ENCODE data around the gene GPBP1L1.
"Not testable (repeated sequence)": the region's sequence is repeated elsewhere in the genome, so short reads cannot be mapped to it uniquely, and the experiment has no call there.

GPBP1L1 gene

DNA sequence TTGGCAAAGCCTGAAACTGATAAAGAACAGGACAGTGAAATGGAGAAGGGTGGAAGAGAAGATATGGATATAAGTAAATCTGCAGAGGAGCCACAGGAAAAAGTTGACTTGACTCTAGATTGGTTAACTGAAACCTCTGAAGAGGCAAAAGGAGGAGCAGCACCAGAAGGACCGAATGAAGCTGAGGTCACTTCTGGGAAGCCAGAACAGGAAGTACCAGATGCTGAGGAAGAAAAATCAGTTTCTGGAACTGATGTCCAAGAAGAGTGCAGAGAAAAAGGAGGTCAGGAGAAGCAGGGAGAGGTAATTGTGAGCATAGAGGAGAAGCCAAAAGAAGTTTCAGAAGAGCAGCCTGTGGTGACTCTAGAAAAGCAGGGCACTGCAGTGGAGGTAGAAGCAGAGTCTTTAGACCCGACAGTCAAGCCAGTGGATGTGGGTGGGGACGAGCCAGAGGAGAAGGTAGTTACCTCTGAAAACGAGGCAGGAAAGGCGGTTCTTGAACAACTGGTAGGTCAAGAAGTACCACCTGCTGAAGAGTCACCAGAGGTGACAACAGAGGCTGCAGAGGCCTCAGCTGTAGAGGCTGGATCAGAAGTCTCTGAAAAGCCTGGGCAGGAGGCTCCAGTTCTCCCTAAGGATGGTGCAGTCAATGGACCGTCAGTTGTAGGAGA lies 78.8 kb downstream of the GPBP1L1 start:
- no peak overlapping the region for H3K4me3 ChIP-seq (ENCODE audit: insufficient read depth, low read depth, low read length, poor library complexity, severe bottlenecking)
- H3K4me1 ChIP-seq (ENCODE audit: control insufficient read depth, insufficient read depth, low read length, poor library complexity, severe bottlenecking): no peaks in the 10 kb centered on the region
- no peak overlapping the region for H3K27ac ChIP-seq (ENCODE audit: insufficient read depth, low read length, poor library complexity, severe bottlenecking)
- peaks cover 51% of the 10 kb centered on the region for H3K36me3 ChIP-seq (ENCODE audit: control insufficient read depth, insufficient read depth, low read length)
- no peaks in the 10 kb centered on the region for H3K9me3 ChIP-seq (ENCODE audit: control insufficient read depth, low read length)
- no peaks in the 10 kb centered on the region for H3K27me3 ChIP-seq (replicated peaks; ENCODE audit: control insufficient read depth, insufficient read depth, low read length, poor library complexity, severe bottlenecking)
- no peak for DNase-seq

GRCh38 chr1:45604239-45604638 lies 82.1 kb downstream of the GPBP1L1 start:
- no peak for DNase-seq
- no peaks in the 10 kb centered on the region for H3K9me3 ChIP-seq (ENCODE audit: control insufficient read depth, low read length)
- peaks cover 50% of the 10 kb centered on the region for H3K36me3 ChIP-seq (ENCODE audit: control insufficient read depth, insufficient read depth, low read length)
- H3K4me1 ChIP-seq (ENCODE audit: control insufficient read depth, insufficient read depth, low read length, poor library complexity, severe bottlenecking): no peaks in the 10 kb centered on the region
- no peak overlapping the region for H3K4me3 ChIP-seq (ENCODE audit: insufficient read depth, low read depth, low read length, poor library complexity, severe bottlenecking)
- H3K27me3 ChIP-seq (replicated peaks; ENCODE audit: control insufficient read depth, insufficient read depth, low read length, poor library complexity, severe bottlenecking): no peaks in the 10 kb centered on the region
- no peak overlapping the region for H3K27ac ChIP-seq (ENCODE audit: insufficient read depth, low read length, poor library complexity, severe bottlenecking)

GRCh38 chr1:45596765-45597164 lies 89.6 kb downstream of the GPBP1L1 start:
- not testable (repeated sequence) for H3K27ac ChIP-seq (ENCODE audit: insufficient read depth, low read length, poor library complexity, severe bottlenecking); H3K9me3 ChIP-seq (ENCODE audit: control insufficient read depth, low read length); H3K4me3 ChIP-seq (ENCODE audit: insufficient read depth, low read depth, low read length, poor library complexity, severe bottlenecking); DNase-seq; H3K4me1 ChIP-seq (ENCODE audit: control insufficient read depth, insufficient read depth, low read length, poor library complexity, severe bottlenecking); H3K27me3 ChIP-seq (replicated peaks; ENCODE audit: control insufficient read depth, insufficient read depth, low read length, poor library complexity, severe bottlenecking)
- peaks cover 22% of the 10 kb centered on the region for H3K36me3 ChIP-seq (ENCODE audit: control insufficient read depth, insufficient read depth, low read length)

- Histone ChIP-seq H3K36me3 (ENCODE audit: control insufficient read depth, insufficient read depth, low read length) (peaks cover 27% of the 10 kb centered on the region), H3K4me1 (ENCODE audit: control insufficient read depth, insufficient read depth, low read length, poor library complexity, severe bottlenecking) (no peaks in the 10 kb centered on the region), H3K9me3 (ENCODE audit: control insufficient read depth, low read length) (no peaks in the 10 kb centered on the region), H3K4me3 (ENCODE audit: insufficient read depth, low read depth, low read length, poor library complexity, severe bottlenecking) (no peak overlapping the region), H3K27ac (ENCODE audit: insufficient read depth, low read length, poor library complexity, severe bottlenecking) (no peak overlapping the region), H3K27me3 (replicated peaks; ENCODE audit: control insufficient read depth, insufficient read depth, low read length, poor library complexity, severe bottlenecking) (no peaks in the 10 kb centered on the region)
- DNase-seq: no peak
Measured at GRCh38 chr1:45594412-45594811, 91.9 kb downstream of the GPBP1L1 start.

DNA sequence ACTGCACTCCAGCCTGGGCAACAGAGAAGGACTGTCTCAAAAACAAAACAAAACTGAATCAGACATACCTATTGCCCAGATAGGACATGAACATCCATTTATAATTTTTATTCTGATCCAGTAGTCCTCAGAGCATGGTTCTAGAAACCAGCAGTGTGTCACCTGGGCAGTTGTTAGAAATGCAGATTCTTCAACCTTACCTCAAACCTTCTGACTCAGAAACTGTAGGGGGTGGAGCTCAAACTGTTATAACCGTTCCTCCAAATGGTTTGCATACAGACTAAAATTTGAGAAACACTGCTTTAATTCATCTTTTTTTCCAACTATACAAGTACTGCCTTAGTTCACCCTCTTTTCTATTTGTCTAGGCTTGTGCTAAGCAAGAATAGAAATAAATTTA lies 96.5 kb downstream of the GPBP1L1 start:
- no peaks in the 10 kb centered on the region for H3K27me3 ChIP-seq (replicated peaks; ENCODE audit: control insufficient read depth, insufficient read depth, low read length, poor library complexity, severe bottlenecking)
- no peak overlapping the region for H3K27ac ChIP-seq (ENCODE audit: insufficient read depth, low read length, poor library complexity, severe bottlenecking)
- H3K36me3 ChIP-seq (ENCODE audit: control insufficient read depth, insufficient read depth, low read length): peaks cover 24% of the 10 kb centered on the region
- H3K4me1 ChIP-seq (ENCODE audit: control insufficient read depth, insufficient read depth, low read length, poor library complexity, severe bottlenecking): peaks cover 9% of the 10 kb centered on the region
- DNase-seq: no peak
- no peak overlapping the region for H3K4me3 ChIP-seq (ENCODE audit: insufficient read depth, low read depth, low read length, poor library complexity, severe bottlenecking)
- no peaks in the 10 kb centered on the region for H3K9me3 ChIP-seq (ENCODE audit: control insufficient read depth, low read length)

DNA sequence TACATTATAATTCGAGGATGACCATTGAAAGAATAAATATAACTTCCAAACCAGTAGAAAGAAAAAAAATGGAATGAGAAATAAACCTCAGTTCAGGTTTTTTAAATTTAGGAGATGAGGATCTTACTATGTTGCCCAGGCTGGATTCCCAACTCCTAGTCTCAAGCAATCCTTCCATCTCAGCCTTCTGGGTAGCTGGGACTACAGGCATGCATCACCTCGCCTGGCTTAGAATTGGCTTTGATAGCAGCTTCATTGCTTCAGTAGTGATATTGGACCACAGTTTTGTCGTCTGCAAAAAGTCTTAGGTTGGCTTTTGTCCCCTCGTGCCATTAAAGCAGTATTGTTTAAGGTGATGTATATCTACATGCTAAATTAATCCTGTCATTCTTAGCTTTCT lies 99.6 kb downstream of the GPBP1L1 start:
- Histone ChIP-seq H3K4me1 (ENCODE audit: control insufficient read depth, insufficient read depth, low read length, poor library complexity, severe bottlenecking) (peaks cover 9% of the 10 kb centered on the region), H3K36me3 (ENCODE audit: control insufficient read depth, insufficient read depth, low read length) (peaks cover 5% of the 10 kb centered on the region), H3K27ac (ENCODE audit: insufficient read depth, low read length, poor library complexity, severe bottlenecking) (peak overlapping the region; percentile 92), H3K4me3 (ENCODE audit: insufficient read depth, low read depth, low read length, poor library complexity, severe bottlenecking) (peak overlapping the region; percentile 97), H3K9me3 (ENCODE audit: control insufficient read depth, low read length) (no peaks in the 10 kb centered on the region), H3K27me3 (replicated peaks; ENCODE audit: control insufficient read depth, insufficient read depth, low read length, poor library complexity, severe bottlenecking) (no peaks in the 10 kb centered on the region)
- no peak for DNase-seq

- Histone ChIP-seq H3K36me3 (ENCODE audit: control insufficient read depth, insufficient read depth, low read length) (no peaks in the 10 kb centered on the region), H3K27ac (ENCODE audit: insufficient read depth, low read length, poor library complexity, severe bottlenecking) (peak overlapping the region; percentile 92), H3K9me3 (ENCODE audit: control insufficient read depth, low read length) (no peaks in the 10 kb centered on the region), H3K4me3 (ENCODE audit: insufficient read depth, low read depth, low read length, poor library complexity, severe bottlenecking) (peak overlapping the region; percentile 97), H3K4me1 (ENCODE audit: control insufficient read depth, insufficient read depth, low read length, poor library complexity, severe bottlenecking) (peaks cover 9% of the 10 kb centered on the region), H3K27me3 (replicated peaks; ENCODE audit: control insufficient read depth, insufficient read depth, low read length, poor library complexity, severe bottlenecking) (no peaks in the 10 kb centered on the region)
- DNase-seq: no peak
Measured at GRCh38 chr1:45585496-45586075, 100.7 kb downstream of the GPBP1L1 start.

DNA sequence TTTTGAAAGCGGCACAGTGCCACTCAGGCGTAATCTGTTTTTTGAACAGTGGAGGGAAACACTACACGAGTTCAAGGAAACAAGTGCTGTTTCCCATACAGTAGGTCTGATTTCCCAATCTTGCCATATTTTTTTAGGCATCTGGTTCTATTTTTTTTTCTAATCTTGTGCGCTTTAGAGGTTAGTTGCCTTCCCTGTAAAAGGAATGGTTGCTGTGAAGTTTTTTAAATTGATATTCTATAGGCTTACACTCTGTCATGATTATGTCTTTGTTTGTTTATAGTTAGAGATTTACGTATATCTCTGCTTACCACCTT lies 101.3 kb downstream of the GPBP1L1 start:
- Histone ChIP-seq H3K4me3 (ENCODE audit: insufficient read depth, low read depth, low read length, poor library complexity, severe bottlenecking) (peak overlapping the region; percentile 97), H3K4me1 (ENCODE audit: control insufficient read depth, insufficient read depth, low read length, poor library complexity, severe bottlenecking) (peaks cover 9% of the 10 kb centered on the region), H3K36me3 (ENCODE audit: control insufficient read depth, insufficient read depth, low read length) (no peaks in the 10 kb centered on the region), H3K27ac (ENCODE audit: insufficient read depth, low read length, poor library complexity, severe bottlenecking) (peak overlapping the region; percentile 92), H3K9me3 (ENCODE audit: control insufficient read depth, low read length) (no peaks in the 10 kb centered on the region), H3K27me3 (replicated peaks; ENCODE audit: control insufficient read depth, insufficient read depth, low read length, poor library complexity, severe bottlenecking) (no peaks in the 10 kb centered on the region)
- DNase-seq: no peak

GRCh38 chr1:45584351-45585109 lies 101.8 kb downstream of the GPBP1L1 start:
- DNase-seq: peak; percentile 79 to 83 (median 81)
- no peaks in the 10 kb centered on the region for H3K27me3 ChIP-seq (replicated peaks; ENCODE audit: control insufficient read depth, insufficient read depth, low read length, poor library complexity, severe bottlenecking)
- H3K9me3 ChIP-seq (ENCODE audit: control insufficient read depth, low read length): no peaks in the 10 kb centered on the region
- H3K4me3 ChIP-seq (ENCODE audit: insufficient read depth, low read depth, low read length, poor library complexity, severe bottlenecking): peak overlapping the region; percentile 97
- peak overlapping the region; percentile 92 for H3K27ac ChIP-seq (ENCODE audit: insufficient read depth, low read length, poor library complexity, severe bottlenecking)
- peaks cover 9% of the 10 kb centered on the region for H3K4me1 ChIP-seq (ENCODE audit: control insufficient read depth, insufficient read depth, low read length, poor library complexity, severe bottlenecking)
- H3K36me3 ChIP-seq (ENCODE audit: control insufficient read depth, insufficient read depth, low read length): no peaks in the 10 kb centered on the region

GRCh38 chr1:45583666-45584350 lies 102.5 kb downstream of the GPBP1L1 start, which contains the start of gene NASP:
TSS of gene NASP (plus strand) at chr1:45584041. CDS start at chr1:45584147, 106 bp downstream.
- H3K27me3 ChIP-seq (replicated peaks; ENCODE audit: control insufficient read depth, insufficient read depth, low read length, poor library complexity, severe bottlenecking): no peaks in the 10 kb centered on the region
- no peaks in the 10 kb centered on the region for H3K9me3 ChIP-seq (ENCODE audit: control insufficient read depth, low read length)
- no peaks in the 10 kb centered on the region for H3K36me3 ChIP-seq (ENCODE audit: control insufficient read depth, insufficient read depth, low read length)
- peaks cover 9% of the 10 kb centered on the region for H3K4me1 ChIP-seq (ENCODE audit: control insufficient read depth, insufficient read depth, low read length, poor library complexity, severe bottlenecking)
- H3K27ac ChIP-seq (ENCODE audit: insufficient read depth, low read length, poor library complexity, severe bottlenecking): peak within 1 kb of the TSS; percentile 92
- peak within 1 kb of the TSS; percentile 97 for H3K4me3 ChIP-seq (ENCODE audit: insufficient read depth, low read depth, low read length, poor library complexity, severe bottlenecking)
- DNase-seq: peak; percentile 85 to 89 (median 88)
